ENCODE measurements around the gene HOXA10.

HOXA10 gene

DNA sequence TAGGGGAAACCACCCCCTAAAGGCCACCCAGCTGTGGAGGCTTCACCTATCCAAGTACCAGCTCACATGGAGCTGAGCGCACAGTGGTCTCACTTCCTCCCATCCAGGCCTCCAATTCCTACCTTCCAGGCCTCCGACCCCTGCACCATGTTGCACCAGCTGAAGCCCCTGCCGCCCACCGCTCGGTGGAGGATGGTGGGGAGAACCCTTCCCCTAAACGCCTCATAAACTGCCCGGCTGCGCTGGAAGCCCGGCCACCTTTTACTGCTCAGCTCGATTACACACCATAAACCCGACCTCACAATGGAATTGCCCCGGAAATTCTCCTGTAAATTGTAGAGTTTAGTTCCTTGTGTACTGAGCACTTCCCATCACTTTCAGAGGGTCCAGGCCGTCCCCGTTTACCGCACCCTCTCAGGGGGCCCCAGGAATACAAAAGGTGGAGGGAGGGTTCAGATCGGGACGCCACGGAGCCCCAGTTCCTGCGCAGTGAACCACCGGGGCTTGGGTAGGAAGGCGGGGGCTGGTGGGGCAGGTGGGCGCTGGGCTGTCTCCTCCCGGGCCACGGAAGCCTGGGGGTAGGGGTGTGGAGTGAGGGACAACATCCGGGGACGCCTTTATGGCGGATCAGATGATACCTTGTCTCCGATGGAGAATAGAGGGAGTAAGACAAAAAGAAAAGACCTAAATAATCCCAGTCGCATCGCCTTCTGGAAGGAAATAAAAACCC lies 16.3 kb downstream of the HOXA10 start:
- DNase-seq (ENCODE audit: low read depth): no peak
- H3K4me3 ChIP-seq (replicated peaks; ENCODE audit: low read depth, low read length): no peak overlapping the region
- TF ChIP-seq, protein P1, sequence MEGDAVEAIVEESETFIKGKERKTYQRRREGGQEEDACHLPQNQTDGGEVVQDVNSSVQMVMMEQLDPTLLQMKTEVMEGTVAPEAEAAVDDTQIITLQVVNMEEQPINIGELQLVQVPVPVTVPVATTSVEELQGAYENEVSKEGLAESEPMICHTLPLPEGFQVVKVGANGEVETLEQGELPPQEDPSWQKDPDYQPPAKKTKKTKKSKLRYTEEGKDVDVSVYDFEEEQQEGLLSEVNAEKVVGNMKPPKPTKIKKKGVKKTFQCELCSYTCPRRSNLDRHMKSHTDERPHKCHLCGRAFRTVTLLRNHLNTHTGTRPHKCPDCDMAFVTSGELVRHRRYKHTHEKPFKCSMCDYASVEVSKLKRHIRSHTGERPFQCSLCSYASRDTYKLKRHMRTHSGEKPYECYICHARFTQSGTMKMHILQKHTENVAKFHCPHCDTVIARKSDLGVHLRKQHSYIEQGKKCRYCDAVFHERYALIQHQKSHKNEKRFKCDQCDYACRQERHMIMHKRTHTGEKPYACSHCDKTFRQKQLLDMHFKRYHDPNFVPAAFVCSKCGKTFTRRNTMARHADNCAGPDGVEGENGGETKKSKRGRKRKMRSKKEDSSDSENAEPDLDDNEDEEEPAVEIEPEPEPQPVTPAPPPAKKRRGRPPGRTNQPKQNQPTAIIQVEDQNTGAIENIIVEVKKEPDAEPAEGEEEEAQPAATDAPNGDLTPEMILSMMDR (IDR thresholded peaks at IDR 0.05; ENCODE audit: low read length, missing control alignments): no peak

DNA sequence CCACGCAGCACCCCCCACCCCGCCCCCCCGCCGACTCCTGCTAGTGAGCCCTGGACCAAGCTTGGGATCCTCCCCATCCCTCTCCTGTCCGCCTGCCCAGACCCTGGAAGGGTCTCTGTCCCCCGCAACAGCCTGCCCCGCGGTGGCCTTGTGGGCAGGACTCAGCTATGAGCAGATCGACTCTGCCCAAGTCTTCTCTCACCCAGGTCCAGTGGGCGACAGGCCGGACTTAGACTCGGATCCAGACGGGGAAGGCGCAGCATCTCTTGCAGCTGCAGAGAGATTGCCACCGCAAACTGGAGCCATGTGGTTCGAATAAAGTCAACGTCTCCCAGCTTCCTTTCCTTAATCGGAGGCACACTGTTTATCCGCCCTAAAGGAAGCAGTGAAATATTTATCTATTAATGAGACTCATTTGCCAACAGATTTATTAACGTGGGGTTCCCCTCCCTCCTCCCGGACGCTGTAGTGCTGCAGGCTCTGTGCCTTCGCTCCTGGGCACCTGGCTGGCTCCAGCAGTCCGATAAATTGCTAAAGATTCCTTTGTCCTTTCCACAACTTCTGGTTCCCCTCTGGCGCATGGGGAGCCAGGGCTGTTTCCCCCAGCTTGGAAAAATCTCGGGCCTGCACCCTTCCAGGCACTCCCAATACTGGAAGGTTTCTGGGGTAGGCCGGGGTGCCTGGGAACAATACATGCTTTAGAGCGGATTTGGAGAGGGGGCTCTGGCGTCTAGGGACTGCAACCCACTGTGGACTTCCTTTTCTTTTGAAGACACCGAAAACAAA lies 17.0 kb downstream of the HOXA10 start:
- TF ChIP-seq, protein P1 (IDR thresholded peaks at IDR 0.05; ENCODE audit: low read length, missing control alignments): no peak
- H3K4me3 ChIP-seq (replicated peaks; ENCODE audit: low read depth, low read length): no peak overlapping the region
- DNase-seq (ENCODE audit: low read depth): no peak

DNA sequence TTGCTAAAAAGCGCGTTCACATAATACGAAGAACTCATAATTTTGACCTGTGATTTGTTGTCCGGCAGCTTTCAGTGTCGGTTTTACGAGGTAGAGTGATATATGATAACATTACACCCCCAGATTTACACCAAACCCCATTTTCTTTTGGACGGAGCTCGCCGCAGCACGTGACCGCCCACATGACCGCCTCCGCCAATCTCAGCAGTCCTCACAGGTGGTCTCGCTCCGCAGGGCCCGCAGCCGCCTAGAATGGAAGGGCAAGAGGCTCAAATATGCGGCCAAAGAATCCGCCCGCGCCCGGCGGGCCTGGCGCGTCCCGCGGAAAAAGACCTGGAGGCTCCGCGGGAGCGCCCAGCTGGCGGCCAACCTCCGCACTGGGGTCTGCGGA lies 17.6 kb downstream of the HOXA10 start, which contains the start of gene HOXA7:
TSS of gene HOXA7 (minus strand) at position 168 of the 391 bp plus-strand sequence. CDS start at position 38, 130 bp downstream.
- H3K4me3 ChIP-seq (replicated peaks; ENCODE audit: low read depth, low read length): no peak within 1 kb of the TSS
- DNase-seq (ENCODE audit: low read depth): no peak

DNA sequence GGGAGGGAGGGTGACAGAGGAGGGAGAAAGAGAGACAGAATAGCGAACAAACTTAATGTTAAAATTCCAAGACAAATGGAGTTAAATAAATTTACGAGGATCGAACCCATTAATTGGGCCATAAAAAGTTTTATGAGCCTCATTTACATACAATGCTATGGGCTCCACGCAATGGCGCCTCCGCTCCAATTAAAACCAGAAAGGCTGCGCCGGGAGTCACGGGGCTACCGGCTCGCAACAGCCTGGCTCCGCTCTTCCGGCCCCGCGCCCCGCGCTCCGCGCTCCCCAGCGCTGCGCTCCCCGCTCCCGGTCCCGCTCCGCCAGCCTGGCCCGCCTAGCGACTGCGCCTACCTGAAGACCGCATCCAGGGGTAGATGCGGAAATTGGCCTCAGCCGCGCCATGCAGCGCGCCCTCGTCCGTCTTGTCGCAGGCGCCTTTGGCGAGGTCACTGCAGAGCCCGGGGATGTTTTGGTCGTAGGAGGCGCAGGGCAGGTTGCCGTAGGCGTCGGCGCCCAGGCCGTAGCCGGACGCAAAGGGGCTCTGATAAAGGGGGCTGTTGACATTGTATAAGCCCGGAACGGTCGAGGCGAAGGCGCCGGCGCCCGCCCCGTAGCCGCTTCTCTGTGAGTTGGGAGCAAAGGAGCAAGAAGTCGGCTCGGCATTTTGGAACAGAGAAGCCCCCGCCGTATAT lies 18.2 kb downstream of the HOXA10 start:
- TF ChIP-seq, protein P1 (IDR thresholded peaks at IDR 0.05; ENCODE audit: low read length, missing control alignments): no peak
- no peak overlapping the region for H3K4me3 ChIP-seq (replicated peaks; ENCODE audit: low read depth, low read length)
- no peak for DNase-seq (ENCODE audit: low read depth)

More for the DNA sequence above, 17.6 kb downstream of the HOXA10 start, which contains the start of gene HOXA7:
- TF ChIP-seq, protein P1 (IDR thresholded peaks at IDR 0.05; ENCODE audit: low read length, missing control alignments): no peak

DNA sequence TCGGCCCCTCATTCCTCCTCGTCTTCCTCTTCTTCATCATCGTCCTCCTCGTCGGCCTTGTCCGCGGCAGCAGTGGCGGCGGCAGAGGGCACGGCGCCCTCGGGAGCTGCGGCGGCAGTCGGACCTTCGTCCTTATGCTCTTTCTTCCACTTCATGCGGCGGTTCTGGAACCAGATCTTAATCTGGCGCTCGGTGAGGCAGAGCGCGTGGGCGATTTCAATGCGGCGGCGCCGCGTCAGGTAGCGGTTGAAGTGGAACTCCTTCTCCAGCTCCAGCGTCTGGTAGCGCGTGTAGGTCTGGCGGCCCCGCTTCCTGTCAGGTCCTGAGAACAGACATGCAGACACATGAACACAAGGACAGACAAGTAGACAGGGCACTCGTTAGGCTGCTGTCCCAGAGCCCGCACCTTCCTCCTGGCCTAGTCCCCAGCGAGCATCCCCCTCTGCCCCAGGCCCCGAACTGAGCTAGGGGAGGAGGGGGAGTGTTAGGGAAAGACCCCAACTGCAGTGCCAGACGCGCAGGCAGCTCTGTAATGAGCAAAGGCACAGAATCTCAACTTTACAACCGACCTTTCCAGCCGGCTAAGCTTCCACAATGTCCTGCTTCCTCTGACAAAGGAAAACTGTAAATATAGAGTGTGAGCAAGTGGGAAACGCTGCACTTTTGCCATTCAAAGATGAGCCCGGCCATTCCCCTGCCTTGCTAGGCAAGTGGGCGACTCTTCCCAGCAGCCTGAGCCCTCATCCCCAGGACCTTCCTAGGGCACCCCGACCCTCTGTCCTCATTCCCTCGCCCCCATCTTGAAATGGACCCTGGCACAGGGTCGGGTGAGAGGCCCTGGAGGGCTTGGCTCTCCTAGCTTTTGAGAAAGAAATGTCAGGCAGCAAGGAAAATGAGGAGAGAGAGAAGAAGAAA lies 19.0 kb downstream of the HOXA10 start:
- DNase-seq (ENCODE audit: low read depth): no peak
- TF ChIP-seq, protein P1 (IDR thresholded peaks at IDR 0.05; ENCODE audit: low read length, missing control alignments): no peak
- H3K4me3 ChIP-seq (replicated peaks; ENCODE audit: low read depth, low read length): no peak overlapping the region

DNA sequence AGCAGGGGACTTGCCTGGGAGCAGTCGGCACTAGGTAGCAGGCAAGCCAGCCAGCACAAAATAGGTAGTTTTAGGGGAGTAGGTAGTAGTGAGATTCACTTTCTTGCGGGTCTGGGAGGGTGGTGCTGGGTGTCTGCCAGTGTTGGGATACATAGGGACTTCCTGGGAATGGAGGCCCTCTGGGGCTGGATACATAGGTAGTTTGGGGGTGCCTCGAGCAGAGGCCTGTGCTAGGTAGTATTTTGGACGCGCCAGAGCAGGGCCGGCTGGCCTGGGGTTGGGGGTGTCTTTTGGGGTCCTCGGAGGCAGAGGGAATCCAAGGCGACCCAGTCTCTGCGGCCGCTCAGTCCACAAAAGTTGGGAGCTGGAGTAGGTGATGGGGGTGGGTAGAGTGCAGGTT lies 19.8 kb downstream of the HOXA10 start:
- DNase-seq (ENCODE audit: low read depth): no peak
- no peak overlapping the region for H3K4me3 ChIP-seq (replicated peaks; ENCODE audit: low read depth, low read length)
- TF ChIP-seq, protein P1 (IDR thresholded peaks at IDR 0.05; ENCODE audit: low read length, missing control alignments): no peak

All from fibroblast of pulmonary artery (primary cell).